MM.1S (cell line): ENCODE results near the gene GPATCH3.

Experiments used
- DNase-seq: peaks from one replicate; pipeline ENCODE4 v3.0.0-alpha.2; 2015
- H2AFZ ChIP-seq: fragments of 300-600 bp; sonication (generic); 2 replicates; pipeline ENCODE4 v1.6.0; 2016; ENCODE audit warnings: antibody characterized with exemption, low read length
- H3F3A ChIP-seq: fragments of 300-600 bp; sonication (generic); 2 replicates; pipeline ENCODE4 v1.6.1; 2016; ENCODE audit warnings: mild to moderate bottlenecking, antibody characterized with exemption, low read length, moderate library complexity, mixed read lengths; ENCODE audit not compliant: insufficient read depth
- H3K27ac ChIP-seq: fragments of 300-600 bp; sonication (generic); 2 replicates; pipeline ENCODE4 v1.5.1; 2016; ENCODE audit warnings: mild to moderate bottlenecking, low read length
- H3K27me3 ChIP-seq: fragments of 300-600 bp; sonication (generic); replicated peaks from 2 replicates; pipeline ENCODE4 v1.6.0; 2016; ENCODE audit warnings: low read length; ENCODE audit not compliant: insufficient read depth
- H3K36me3 ChIP-seq: fragments of 300-600 bp; sonication (generic); replicated peaks from 2 replicates; pipeline ENCODE4 v1.6.1; 2016; ENCODE audit warnings: mild to moderate bottlenecking, low read length, mixed read lengths; ENCODE audit not compliant: insufficient read depth
- H3K4me1 ChIP-seq: fragments of 300-600 bp; sonication (generic); 2 replicates; pipeline ENCODE4 v1.6.1; 2016; ENCODE audit warnings: low read length, mixed read lengths
- H3K4me2 ChIP-seq: fragments of 300-600 bp; sonication (generic); 2 replicates; pipeline ENCODE4 v1.6.0; 2016; ENCODE audit warnings: low read depth, low read length
- H3K4me3 ChIP-seq: fragments of 300-600 bp; sonication (generic); 2 replicates; pipeline ENCODE4 v1.5.1; 2016; ENCODE audit warnings: low read length, mixed read lengths
- H3K79me2 ChIP-seq: fragments of 300-600 bp; sonication (generic); 2 replicates; pipeline ENCODE4 v1.6.1; 2016; ENCODE audit warnings: mixed run types, low read length, mixed read lengths
- H3K9ac ChIP-seq: fragments of 300-600 bp; sonication (generic); 2 replicates; pipeline ENCODE4 v1.6.1; 2016; ENCODE audit warnings: low read length, mixed read lengths
- H3K9me2 ChIP-seq: fragments of 300-600 bp; sonication (generic); replicated peaks from 2 replicates; pipeline ENCODE4 v1.6.1; 2016; ENCODE audit warnings: mild to moderate bottlenecking, low read length, mixed read lengths; ENCODE audit not compliant: insufficient read depth
- H3K9me3 ChIP-seq: fragments of 300-600 bp; sonication (generic); replicated peaks from 2 replicates; pipeline ENCODE4 v1.6.1; 2016; ENCODE audit warnings: mild to moderate bottlenecking, low read length, mixed read lengths; ENCODE audit not compliant: insufficient read depth
- H4K20me1 ChIP-seq: fragments of 300-600 bp; sonication (generic); 2 replicates; pipeline ENCODE4 v1.6.1; 2016; ENCODE audit warnings: mild to moderate bottlenecking, low read length, moderate library complexity, mixed read lengths; ENCODE audit not compliant: insufficient read depth
- EZH2 ChIP-seq: fragments of 300-600 bp; sonication (generic); optimal IDR thresholded peaks from 2 replicates; pipeline ENCODE3; 2017; ENCODE audit warnings: low read depth, mild to moderate bottlenecking, antibody characterized with exemption, low read length, mixed read lengths
- EZH2phosphoT487 ChIP-seq: fragments of 300-600 bp; sonication (generic); IDR thresholded peaks from 2 replicates; pipeline ENCODE4 v1.6.1; 2018; ENCODE audit warnings: antibody characterized with exemption, low read length
- TF ChIP-seq, protein P1 (sequence below): fragments of 300-600 bp; sonication (generic); IDR thresholded peaks from 2 replicates; pipeline ENCODE4 v1.5.1; 2016; ENCODE audit warnings: antibody characterized with exemption, low read length, mixed read lengths

The GPATCH3 gene

DNA sequence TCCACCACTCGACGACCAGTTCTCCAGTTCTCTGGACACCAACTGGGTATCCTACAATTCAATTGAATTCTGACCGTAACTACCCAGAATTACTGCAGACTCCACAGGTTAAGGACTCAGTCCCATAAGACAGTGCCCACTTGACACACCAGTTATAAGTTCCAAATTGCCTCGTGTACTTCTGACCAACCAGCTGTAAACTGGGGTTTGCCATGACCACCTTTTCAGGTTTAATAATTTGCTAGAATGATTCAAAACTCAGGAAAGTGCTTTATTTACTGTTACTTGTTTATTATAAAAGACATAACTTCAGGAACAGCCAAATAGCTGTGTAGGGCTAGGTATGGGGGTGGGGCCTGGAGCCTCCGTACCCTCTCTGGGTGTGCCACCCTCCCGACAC, 36.6 kb upstream of the GPATCH3 start:
- no peaks in the 10 kb centered on the region for H3K27me3 ChIP-seq
- no peak overlapping the region for H2AFZ ChIP-seq
- H3K9me3 ChIP-seq = no peaks in the 10 kb centered on the region
- H3K79me2 ChIP-seq = peaks cover 42% of the 10 kb centered on the region
- no peak overlapping the region for H3K27ac ChIP-seq
- no peak overlapping the region for H3K4me2 ChIP-seq
- H4K20me1 ChIP-seq = no peaks in the 10 kb centered on the region
- no peak overlapping the region for H3K9ac ChIP-seq
- H3K4me1 ChIP-seq = no peaks in the 10 kb centered on the region
- DNase-seq = no peak
- H3F3A ChIP-seq = no peaks in the 10 kb centered on the region
- no peaks in the 10 kb centered on the region for H3K36me3 ChIP-seq
- H3K4me3 ChIP-seq = no peak overlapping the region
- H3K9me2 ChIP-seq = no peaks in the 10 kb centered on the region
- no peak for TF ChIP-seq EZH2
- TF ChIP-seq EZH2phosphoT487 = no peak
- TF ChIP-seq, protein P1, sequence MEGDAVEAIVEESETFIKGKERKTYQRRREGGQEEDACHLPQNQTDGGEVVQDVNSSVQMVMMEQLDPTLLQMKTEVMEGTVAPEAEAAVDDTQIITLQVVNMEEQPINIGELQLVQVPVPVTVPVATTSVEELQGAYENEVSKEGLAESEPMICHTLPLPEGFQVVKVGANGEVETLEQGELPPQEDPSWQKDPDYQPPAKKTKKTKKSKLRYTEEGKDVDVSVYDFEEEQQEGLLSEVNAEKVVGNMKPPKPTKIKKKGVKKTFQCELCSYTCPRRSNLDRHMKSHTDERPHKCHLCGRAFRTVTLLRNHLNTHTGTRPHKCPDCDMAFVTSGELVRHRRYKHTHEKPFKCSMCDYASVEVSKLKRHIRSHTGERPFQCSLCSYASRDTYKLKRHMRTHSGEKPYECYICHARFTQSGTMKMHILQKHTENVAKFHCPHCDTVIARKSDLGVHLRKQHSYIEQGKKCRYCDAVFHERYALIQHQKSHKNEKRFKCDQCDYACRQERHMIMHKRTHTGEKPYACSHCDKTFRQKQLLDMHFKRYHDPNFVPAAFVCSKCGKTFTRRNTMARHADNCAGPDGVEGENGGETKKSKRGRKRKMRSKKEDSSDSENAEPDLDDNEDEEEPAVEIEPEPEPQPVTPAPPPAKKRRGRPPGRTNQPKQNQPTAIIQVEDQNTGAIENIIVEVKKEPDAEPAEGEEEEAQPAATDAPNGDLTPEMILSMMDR = no peak

DNA sequence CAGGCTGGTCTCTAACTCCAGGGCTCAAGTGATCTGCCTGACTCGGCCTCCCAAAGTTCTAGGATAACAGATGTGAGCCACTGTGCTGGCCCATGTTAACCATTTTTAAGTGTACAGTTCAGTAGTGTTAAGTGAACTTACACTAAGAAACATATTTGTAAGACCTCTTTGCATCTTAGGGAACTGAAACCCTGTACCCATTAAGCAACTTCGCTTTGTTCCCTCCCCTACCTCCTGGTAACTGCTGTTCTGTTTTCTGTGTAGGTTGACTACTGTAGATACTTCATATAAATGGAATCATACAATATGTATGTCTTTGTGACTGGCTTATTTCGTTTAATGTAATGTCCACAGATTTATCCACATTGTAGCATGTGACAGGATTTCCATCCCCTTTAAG, 32.3 kb upstream of the GPATCH3 start:
- no peak overlapping the region for H3K4me3 ChIP-seq
- H4K20me1 ChIP-seq = no peaks in the 10 kb centered on the region
- H3K4me1 ChIP-seq = no peaks in the 10 kb centered on the region
- H3K4me2 ChIP-seq = no peak overlapping the region
- peaks cover 48% of the 10 kb centered on the region for H3K79me2 ChIP-seq
- H3K9ac ChIP-seq = no peak overlapping the region
- no peaks in the 10 kb centered on the region for H3K27me3 ChIP-seq
- H3K9me2 ChIP-seq = no peaks in the 10 kb centered on the region
- TF ChIP-seq EZH2 (no peak), EZH2phosphoT487 (no peak)
- DNase-seq = no peak
- H3K36me3 ChIP-seq = 0 out of 2 replicates have a peak, but pooled peaks cover 4% of the 10 kb centered on the region
- no peaks in the 10 kb centered on the region for H3K9me3 ChIP-seq
- H2AFZ ChIP-seq = no peak overlapping the region
- H3F3A ChIP-seq = no peaks in the 10 kb centered on the region
- H3K27ac ChIP-seq = no peak overlapping the region

DNA sequence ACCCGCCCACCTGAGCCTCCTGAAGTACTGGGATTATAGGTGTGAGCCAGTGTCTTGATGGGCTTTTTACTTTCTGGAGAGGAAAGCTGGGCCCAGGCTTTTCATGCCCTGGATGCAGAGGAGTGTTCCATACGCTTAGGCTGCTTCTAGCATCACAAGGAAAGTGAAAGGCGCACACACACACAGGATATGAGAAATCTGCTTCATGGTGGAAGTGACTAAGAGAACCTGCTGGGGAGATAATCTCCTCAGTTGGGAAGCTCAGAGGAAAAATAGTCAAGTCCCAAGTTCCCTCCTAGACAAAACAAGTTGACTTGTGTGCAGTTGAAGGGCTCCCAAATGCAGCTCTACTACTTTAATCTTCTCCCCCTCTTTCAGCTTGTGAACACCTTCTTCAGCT, 23.4 kb upstream of the GPATCH3 start:
- Histone ChIP-seq H3K9me2 (no peaks in the 10 kb centered on the region), H3F3A (no peaks in the 10 kb centered on the region), H3K27ac (no peak overlapping the region), H2AFZ (no peak overlapping the region), H3K4me3 (no peak overlapping the region), H3K9me3 (no peaks in the 10 kb centered on the region), H3K4me2 (no peak overlapping the region), H3K9ac (no peak overlapping the region), H3K4me1 (peaks cover 15% of the 10 kb centered on the region), H4K20me1 (no peaks in the 10 kb centered on the region), H3K36me3 (0 out of 2 replicates have a peak, but pooled peaks cover 7% of the 10 kb centered on the region), H3K27me3 (no peaks in the 10 kb centered on the region), H3K79me2 (peaks cover 61% of the 10 kb centered on the region)
- no peak for DNase-seq
- TF ChIP-seq EZH2phosphoT487 = no peak
- TF ChIP-seq, protein P1 = no peak
- no peak for TF ChIP-seq EZH2

DNA sequence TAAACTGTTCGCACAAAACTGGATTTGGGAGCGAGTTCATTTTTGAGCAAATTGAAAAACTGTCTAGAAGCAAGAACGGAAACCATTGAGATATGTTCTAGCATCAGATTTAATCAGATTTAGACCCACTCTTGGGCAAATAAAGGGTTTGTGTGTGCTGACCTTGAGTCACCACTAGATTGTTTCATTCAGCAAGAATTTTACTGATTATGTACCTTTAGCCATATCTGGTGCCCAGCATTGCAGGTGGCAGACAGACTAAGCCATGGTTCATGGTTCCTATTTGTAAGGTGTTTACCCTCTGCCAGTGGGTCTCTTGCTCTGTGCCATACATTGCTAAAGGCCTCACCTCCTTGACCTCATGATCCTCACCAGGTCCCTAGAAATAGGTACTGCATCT, 22.6 kb upstream of the GPATCH3 start:
- TF ChIP-seq EZH2 = no peak
- no peak for TF ChIP-seq EZH2phosphoT487
- TF ChIP-seq, protein P1 = no peak
- Histone ChIP-seq H3K79me2 (peaks cover 53% of the 10 kb centered on the region), H3K9ac (no peak overlapping the region)

More for the DNA sequence above, 22.6 kb upstream of the GPATCH3 start:
- Histone ChIP-seq H3K4me2 (peak overlapping the region; percentile 91), H2AFZ (no peak overlapping the region), H3K4me3 (peak overlapping the region; percentile 87), H3K36me3 (0 out of 2 replicates have a peak, but pooled peaks cover 4% of the 10 kb centered on the region), H3K9me3 (no peaks in the 10 kb centered on the region), H3K4me1 (peaks cover 15% of the 10 kb centered on the region), H3K27me3 (no peaks in the 10 kb centered on the region), H3K9me2 (no peaks in the 10 kb centered on the region), H3K27ac (no peak overlapping the region), H4K20me1 (no peaks in the 10 kb centered on the region), H3F3A (no peaks in the 10 kb centered on the region)
- no peak for DNase-seq
